ENCODE data around the gene TMCO4. TPM values are rescaled to one million over a fixed set of nuclear protein-coding genes. Genes with fewer than 3 reads are reported as not detected.
A peak's percentile ranks its signal among the peaks of the same experiment; 100 is the strongest.

The TMCO4 gene
- total and polyA plus RNA-seq, 2 of the 8 experiments (the other 6 are each of a cell fraction or from before 2014, with no cell fraction given), result 3.0 to 3.1 TPM

DNA sequence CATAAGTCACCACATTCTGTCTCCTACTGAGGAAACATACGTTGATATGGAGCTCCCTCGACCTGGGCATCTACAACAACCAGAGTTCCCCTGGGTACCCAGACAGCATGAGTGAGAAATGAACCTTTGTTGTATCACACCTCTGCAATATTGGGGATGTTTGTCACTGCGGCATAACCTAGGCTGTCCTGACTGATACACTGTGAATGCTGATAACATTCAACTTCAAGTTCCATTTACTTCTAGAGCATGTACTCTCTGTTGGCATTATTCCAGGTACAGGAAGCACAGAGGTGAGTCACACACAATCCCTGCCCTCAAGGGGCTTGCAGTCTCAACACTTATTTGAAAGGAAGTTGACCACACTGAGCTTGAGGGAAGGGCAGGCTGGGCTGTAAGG, 69.5 kb downstream of the TMCO4 start:
- DNase-seq (ENCODE audit: low read depth in 1 of 2, low spot score in 2 of 2), result no peak
- 87% methylated on average over 3 of the region's 3 CpGs; no CpG with 5 or more reads in 1 of the 2 experiments for WGBS, 2 experiments (ENCODE audit: extremely low coverage in 1 of 2, insufficient coverage in 1 of 2, insufficient read length in 1 of 2, insufficient replicate concordance in 2 of 2, low coverage in 1 of 2, low lambda C conversion rate in 2 of 2, missing lambda C conversion rate in 1 of 2)
- H3K9ac ChIP-seq (replicated peaks in 1 of 4; ENCODE audit: extremely low read depth in 1 of 4, low read depth in 3 of 4, low read length in 3 of 4), result no peak overlapping the region
- H3K27me3 ChIP-seq (replicated peaks in 1 of 4; ENCODE audit: control insufficient read depth in 3 of 4, extremely low read depth in 1 of 4, insufficient read depth in 3 of 4, low read length in 3 of 4), result no peaks in the 10 kb centered on the region
- no peak overlapping the region for H4K5ac ChIP-seq (ENCODE audit: insufficient read length, low read depth, low read length)
- no peak overlapping the region for H3K18ac ChIP-seq (ENCODE audit: extremely low read depth, low read length)
- no peak overlapping the region for H3K4ac ChIP-seq (replicated peaks; ENCODE audit: insufficient read length, low read depth, low read length)
- no peaks in the 10 kb centered on the region for H3K79me2 ChIP-seq (ENCODE audit: control insufficient read depth in 1 of 2, insufficient read depth in 2 of 2, low read length in 2 of 2)
- no peak overlapping the region for H2BK5ac ChIP-seq (ENCODE audit: low read depth, low read length)
- TF ChIP-seq HDAC2 (IDR thresholded peaks at IDR 0.05; ENCODE audit: borderline replicate concordance in 1 of 2, low read depth in 2 of 2, low read length in 2 of 2), result 0 out of 4 replicates have a peak, but pooled peaks of 1 of the 2 experiments have one; percentile 41
- no peak for TF ChIP-seq EP300 (IDR thresholded peaks at IDR 0.05; ENCODE audit: borderline replicate concordance in 1 of 2, low read depth in 2 of 2, low read length in 2 of 2)
- peak; percentile 87; the same call in 1 of the 2 replicates for TF ChIP-seq KDM1A (IDR thresholded peaks at IDR 0.05; ENCODE audit: borderline replicate concordance, low read length)
- H3K23ac ChIP-seq (ENCODE audit: insufficient read length), result no peak overlapping the region
- peaks cover 0 to 5% (median 0%) of the 10 kb centered on the region in 4 experiments; a peak in 2 of 8 replicates for H3K36me3 ChIP-seq (ENCODE audit: control insufficient read depth in 2 of 4, insufficient read depth in 4 of 4, low read length in 3 of 4)
- no peak overlapping the region for H3K4me3 ChIP-seq (ENCODE audit: extremely low read depth in 1 of 4, insufficient read depth in 2 of 4, low read depth in 3 of 4, low read length in 4 of 4)
- no peak overlapping the region for H3K4me2 ChIP-seq (ENCODE audit: insufficient read depth in 1 of 2, low read depth in 2 of 2, low read length in 2 of 2)
- H3K79me1 ChIP-seq (ENCODE audit: low read depth, low read length), result no peaks in the 10 kb centered on the region
- no peak overlapping the region for H4K91ac ChIP-seq (replicated peaks; ENCODE audit: insufficient read length, low read length)
- H3K56ac ChIP-seq (replicated peaks; ENCODE audit: insufficient read length, low read depth, low read length), result no peak overlapping the region
- no peak overlapping the region for H2BK12ac ChIP-seq (ENCODE audit: low read depth, low read length)
- H2BK120ac ChIP-seq (replicated peaks; ENCODE audit: low read depth, low read length), result no peak overlapping the region
- no peaks in the 10 kb centered on the region for H4K20me1 ChIP-seq (replicated peaks in 1 of 2; ENCODE audit: control insufficient read depth in 1 of 2, insufficient read depth in 2 of 2, low read length in 2 of 2)
- FAIRE-seq, result peak; percentile 24
- no peak overlapping the region for H2BK15ac ChIP-seq (ENCODE audit: low read length)
- no peak overlapping the region for H2AFZ ChIP-seq (ENCODE audit: low read length)
- CTCF ChIA-PET (ENCODE audit: partially characterized antibody), result interaction anchor here (0.8 to 2.2 kb wide), 6 partner anchors 11 to 153 kb away, joined by 3 to 8 read pairs (median 4); no protein-coding TSS in a partner anchor
- POLR2A ChIA-PET (ENCODE audit: partially characterized antibody), result no interaction called here
- H2AK5ac ChIP-seq (ENCODE audit: low read depth, low read length), result no peak overlapping the region
- H3K23me2 ChIP-seq (ENCODE audit: low read depth, low read length), result no peaks in the 10 kb centered on the region
- H3K4me1 ChIP-seq (replicated peaks in 1 of 4; ENCODE audit: control insufficient read depth in 3 of 4, insufficient read depth in 4 of 4, low read length in 3 of 4), result no peaks in the 10 kb centered on the region
- no peak overlapping the region for H3K14ac ChIP-seq (ENCODE audit: insufficient read length)
- peaks cover 4 to 6% of the 10 kb centered on the region in 2 experiments; a peak in 3 of 4 replicates for H3K9me3 ChIP-seq (ENCODE audit: insufficient read depth in 2 of 2, low read depth in 1 of 2, low read length in 1 of 2)
- H4K8ac ChIP-seq (ENCODE audit: extremely low read depth, insufficient read depth, low read length), result no peak overlapping the region
- no peak overlapping the region for H3K27ac ChIP-seq (ENCODE audit: low read depth, low read length)
- H2BK20ac ChIP-seq (ENCODE audit: low read length), result no peak overlapping the region

All from H1 (cell line).